ENCODE measurements around the gene LPCAT1.

The LPCAT1 gene

GRCh38 chr5:1497795-1498622 is 25.8 kb downstream of the LPCAT1 start:
- no peak overlapping the region for H3K4me3 ChIP-seq (replicated peaks in 1 of 2; ENCODE audit: low read depth in 2 of 2, low read length in 2 of 2)
- no peak for TF ChIP-seq CTCF (IDR thresholded peaks at IDR 0.05; ENCODE audit: low read depth, low read length)
- no peak for DNase-seq (ENCODE audit: low read depth in 2 of 2)

DNA sequence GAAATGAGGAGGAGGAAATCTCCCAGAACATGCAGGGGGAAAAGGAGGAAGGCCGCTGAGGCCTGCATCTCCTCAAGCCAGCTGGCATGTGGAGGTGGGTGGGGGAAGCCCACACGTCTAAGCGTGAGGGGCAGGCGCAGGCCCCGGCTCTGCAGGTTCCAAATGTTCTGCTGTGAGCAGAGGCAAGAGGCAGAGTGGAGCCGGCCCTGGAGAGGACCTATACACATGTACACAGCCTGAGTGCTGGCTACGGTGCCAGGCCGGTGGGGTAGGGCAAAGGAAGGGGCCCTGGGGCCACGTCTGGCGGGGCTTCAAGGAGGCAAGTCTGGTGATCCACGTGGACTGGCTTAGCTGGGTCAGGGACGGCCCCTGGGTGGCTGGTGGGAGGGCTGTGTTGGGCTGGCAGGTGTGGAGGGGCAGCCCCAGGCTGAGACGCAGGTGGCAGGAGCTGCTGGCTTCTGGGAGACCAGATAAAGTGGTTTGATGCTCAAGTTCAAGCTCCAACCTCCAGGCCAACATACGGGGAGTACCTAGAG is 26.4 kb downstream of the LPCAT1 start:
- TF ChIP-seq CTCF (IDR thresholded peaks at IDR 0.05; ENCODE audit: low read depth, low read length), result no peak
- H3K4me3 ChIP-seq (replicated peaks in 1 of 2; ENCODE audit: low read depth in 2 of 2, low read length in 2 of 2), result no peak overlapping the region
- no peak for DNase-seq (ENCODE audit: low read depth in 2 of 2)

DNA sequence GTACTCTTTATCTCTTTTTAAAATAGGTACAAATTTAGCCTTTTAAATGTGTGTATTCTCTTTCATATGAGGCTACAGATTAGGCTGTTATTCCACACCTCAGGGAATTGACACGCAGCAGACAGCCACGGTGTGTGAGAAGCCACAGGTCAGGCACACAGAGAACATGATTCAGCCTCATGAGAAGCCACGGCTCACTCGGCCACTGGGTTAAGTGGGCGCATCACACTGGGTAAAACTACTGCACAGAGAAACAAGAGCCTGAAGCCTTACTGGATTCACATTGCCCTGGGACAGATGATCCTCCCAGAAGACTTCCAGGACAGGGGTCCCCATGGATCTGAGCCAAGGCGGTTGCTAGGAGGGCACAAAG is 28.2 kb downstream of the LPCAT1 start:
- no peak for TF ChIP-seq CTCF (IDR thresholded peaks at IDR 0.05; ENCODE audit: low read depth, low read length)
- no peak for DNase-seq (ENCODE audit: low read depth in 2 of 2)
- H3K4me3 ChIP-seq (replicated peaks in 1 of 2; ENCODE audit: low read depth in 2 of 2, low read length in 2 of 2), result no peak overlapping the region

DNA sequence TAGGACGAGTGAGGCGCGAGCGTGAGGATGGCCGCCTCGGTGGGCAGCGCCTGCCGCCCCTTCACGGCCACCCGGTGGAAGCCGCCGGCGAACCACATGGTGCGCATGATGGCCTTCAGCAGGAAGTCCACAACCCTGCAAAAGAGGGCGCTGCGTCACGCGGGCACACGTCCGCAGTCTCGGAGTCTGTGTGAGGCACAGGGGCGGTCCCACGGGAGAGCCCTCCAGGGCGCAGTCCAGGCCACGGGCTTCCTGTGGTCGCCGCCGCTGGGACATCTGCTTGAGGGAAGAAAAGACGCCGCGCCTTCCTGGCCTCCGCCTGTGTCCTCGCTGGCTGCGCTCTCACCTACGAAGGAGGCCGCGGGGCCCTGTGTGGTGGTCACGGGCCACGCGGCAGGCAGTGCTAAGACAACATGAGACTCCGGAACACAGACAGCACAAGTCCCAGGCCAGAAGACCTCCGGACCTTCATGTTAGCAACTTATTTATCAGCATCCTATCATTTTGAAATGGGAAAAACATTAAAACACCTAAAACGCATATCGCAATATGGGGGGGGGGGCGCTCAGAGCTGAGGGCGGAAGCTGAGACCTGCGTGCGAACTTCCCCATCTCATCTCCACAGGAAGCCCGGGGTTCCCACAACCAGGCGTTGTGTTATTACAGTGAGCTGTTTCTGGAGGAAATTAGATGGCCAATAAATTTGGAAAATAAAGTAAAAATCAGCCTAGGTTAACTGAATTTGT is 28.8 kb downstream of the LPCAT1 start:
- no peak for TF ChIP-seq CTCF (IDR thresholded peaks at IDR 0.05; ENCODE audit: low read depth, low read length)
- DNase-seq (ENCODE audit: low read depth in 2 of 2), result no peak
- H3K4me3 ChIP-seq (replicated peaks in 1 of 2; ENCODE audit: low read depth in 2 of 2, low read length in 2 of 2), result no peak overlapping the region

DNA sequence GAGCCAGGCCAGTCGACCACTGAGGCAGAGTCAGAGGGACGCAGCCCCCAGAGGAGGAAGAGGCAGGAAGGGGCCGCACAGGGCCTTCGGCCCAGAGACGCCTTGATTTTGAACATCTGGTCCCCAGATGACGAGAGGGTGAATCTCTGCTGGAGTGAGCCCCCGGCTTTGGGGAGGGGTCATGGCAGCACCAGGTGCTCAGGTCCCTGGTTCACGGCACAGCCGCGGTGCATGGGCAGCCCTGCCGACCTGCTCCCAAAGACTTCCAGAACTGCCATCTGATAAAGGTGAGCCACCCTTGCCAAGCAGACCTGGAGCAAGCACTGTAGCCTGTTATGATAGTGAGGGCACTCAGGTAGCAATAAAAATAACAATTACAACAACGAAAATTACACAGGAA is 29.8 kb downstream of the LPCAT1 start:
- H3K4me3 ChIP-seq (replicated peaks in 1 of 2; ENCODE audit: low read depth in 2 of 2, low read length in 2 of 2), result no peak overlapping the region
- DNase-seq (ENCODE audit: low read depth in 2 of 2), result no peak
- no peak for TF ChIP-seq CTCF (IDR thresholded peaks at IDR 0.05; ENCODE audit: low read depth, low read length)

- no peak for TF ChIP-seq CTCF (IDR thresholded peaks at IDR 0.05; ENCODE audit: low read depth, low read length)
- no peak overlapping the region for H3K4me3 ChIP-seq (replicated peaks in 1 of 2; ENCODE audit: low read depth in 2 of 2, low read length in 2 of 2)
- DNase-seq (ENCODE audit: low read depth in 2 of 2), result no peak
Measured at GRCh38 chr5:1493413-1493812, 30.3 kb downstream of the LPCAT1 start.
